OCI-LY3 (cell line): ENCODE data around the gene CMIP.

Experiments
- H2AFZ ChIP-seq: fragments of 200-600, 300-600 bp; shearing (Covaris generic); 2 replicates; pipeline ENCODE4 v1.6.0; 2014; ENCODE audit warnings: antibody characterized with exemption, low read depth, low read length
- H3K27ac ChIP-seq: fragments of 200-600, 300-600 bp; sonication (generic); 2 replicates; pipeline ENCODE4 v1.5.1; 2014; ENCODE audit warnings: mild to moderate bottlenecking, low read length, moderate library complexity, mixed read lengths
- H3K27me3 ChIP-seq: fragments of 200-600, 300-600 bp; sonication (generic); 2 replicates; pipeline ENCODE4 v1.6.1; 2014; ENCODE audit warnings: low read depth, low read length, mixed read lengths
- H3K36me3 ChIP-seq: fragments of 200-600, 300-600 bp; sonication (generic); replicated peaks from 2 replicates; pipeline ENCODE3; 2014; ENCODE audit warnings: low read depth, low read length, mixed read lengths
- H3K4me1 ChIP-seq: fragments of 300-600, 200-600 bp; sonication (generic); 2 replicates; pipeline ENCODE4 v1.6.1; 2014; ENCODE audit warnings: low read length, mixed read lengths
- H3K4me2 ChIP-seq: fragments of 200-600, 300-600 bp; sonication (generic); 2 replicates; pipeline ENCODE4 v1.6.1; 2014; ENCODE audit warnings: low read length, mixed read lengths
- H3K4me3 ChIP-seq: fragments of 300-600, 200-600 bp; sonication (generic); 2 replicates; pipeline ENCODE4 v1.5.1; 2014; ENCODE audit warnings: antibody characterized with exemption, mild to moderate bottlenecking, low read length, moderate library complexity
- H3K79me2 ChIP-seq: fragments of 300-600, 200-600 bp; shearing (Covaris generic); 2 replicates; pipeline ENCODE4 v1.6.1; 2014; ENCODE audit warnings: mild to moderate bottlenecking, low read length, mixed read lengths
- H3K9ac ChIP-seq: fragments of 300-600, 200-600 bp; shearing (Covaris generic); 2 replicates; pipeline ENCODE4 v1.6.0; 2014; ENCODE audit warnings: mild to moderate bottlenecking, low read length, moderate library complexity
- H3K9me3 ChIP-seq: fragments of 200-600, 300-600 bp; shearing (Covaris generic); 2 replicates; pipeline ENCODE4 v1.6.1; 2014; ENCODE audit warnings: low read length, mixed read lengths; ENCODE audit not compliant: insufficient read depth
- H4K20me1 ChIP-seq: fragments of 200-600, 300-600 bp; sonication (generic); 2 replicates; pipeline ENCODE4 v1.6.1; 2016; ENCODE audit warnings: low read length, mixed read lengths; ENCODE audit not compliant: insufficient read depth
- EZH2phosphoT487 ChIP-seq: fragments of 200-600 bp; shearing (Covaris generic); IDR thresholded peaks from 2 replicates; pipeline ENCODE4 v1.6.1; 2018; ENCODE audit warnings: antibody characterized with exemption, mixed run types, low read depth
- TF ChIP-seq, protein P1 (sequence below): fragments of 200-600, 300-600 bp; sonication (generic); IDR thresholded peaks from 2 replicates; pipeline ENCODE4 v1.5.1; 2014; ENCODE audit warnings: antibody characterized with exemption, low read length, low read depth

Gene CMIP

DNA sequence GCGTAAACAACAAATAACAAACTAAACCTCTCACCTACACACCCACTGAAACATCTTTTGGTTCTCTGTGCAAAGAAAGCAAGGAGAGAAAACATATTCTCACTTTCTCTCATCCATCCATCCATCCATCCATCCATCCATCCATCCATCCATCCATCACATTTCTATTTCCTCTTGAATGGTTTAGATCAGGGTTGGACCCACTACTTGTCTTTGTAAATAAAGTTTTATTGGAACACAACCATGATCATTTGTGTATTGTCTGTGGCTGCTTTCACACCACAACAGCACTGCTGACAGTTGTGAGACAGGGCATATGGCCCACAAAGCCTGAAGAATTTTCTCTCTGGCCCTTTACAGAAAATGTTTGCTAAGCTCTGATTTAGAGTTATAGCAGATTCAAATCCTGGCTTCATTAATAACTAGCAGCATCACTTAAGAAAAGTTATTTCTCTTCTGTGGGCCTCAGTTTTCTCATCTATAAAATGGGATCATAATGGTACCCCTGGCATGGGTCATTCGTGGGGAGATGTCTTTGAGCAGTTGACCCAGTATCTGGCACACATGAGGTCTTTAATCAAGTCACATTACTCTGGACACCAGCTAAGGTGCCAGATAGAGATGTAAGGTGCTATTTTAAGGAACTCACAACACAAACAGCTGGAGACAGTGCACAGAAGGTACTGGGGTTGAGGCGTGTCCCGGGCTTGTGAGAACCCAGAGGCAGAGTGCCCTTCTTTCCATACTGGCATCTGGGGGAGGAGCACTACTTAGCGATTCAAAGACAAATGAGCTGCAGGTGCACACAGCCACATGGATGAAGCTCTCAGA is 146.3 kb downstream of the CMIP start:
- Histone ChIP-seq H3K36me3 (no peaks in the 10 kb centered on the region), H3K27ac (no peak overlapping the region), H3K9me3 (no peaks in the 10 kb centered on the region), H3K79me2 (peaks cover 17% of the 10 kb centered on the region), H3K4me3 (no peak overlapping the region), H3K9ac (no peak overlapping the region), H4K20me1 (peaks cover 69% of the 10 kb centered on the region), H3K4me1 (no peaks in the 10 kb centered on the region), H3K27me3 (no peaks in the 10 kb centered on the region), H2AFZ (no peak overlapping the region), H3K4me2 (no peak overlapping the region)
- TF ChIP-seq EZH2phosphoT487, result no peak
- TF ChIP-seq, protein P1, sequence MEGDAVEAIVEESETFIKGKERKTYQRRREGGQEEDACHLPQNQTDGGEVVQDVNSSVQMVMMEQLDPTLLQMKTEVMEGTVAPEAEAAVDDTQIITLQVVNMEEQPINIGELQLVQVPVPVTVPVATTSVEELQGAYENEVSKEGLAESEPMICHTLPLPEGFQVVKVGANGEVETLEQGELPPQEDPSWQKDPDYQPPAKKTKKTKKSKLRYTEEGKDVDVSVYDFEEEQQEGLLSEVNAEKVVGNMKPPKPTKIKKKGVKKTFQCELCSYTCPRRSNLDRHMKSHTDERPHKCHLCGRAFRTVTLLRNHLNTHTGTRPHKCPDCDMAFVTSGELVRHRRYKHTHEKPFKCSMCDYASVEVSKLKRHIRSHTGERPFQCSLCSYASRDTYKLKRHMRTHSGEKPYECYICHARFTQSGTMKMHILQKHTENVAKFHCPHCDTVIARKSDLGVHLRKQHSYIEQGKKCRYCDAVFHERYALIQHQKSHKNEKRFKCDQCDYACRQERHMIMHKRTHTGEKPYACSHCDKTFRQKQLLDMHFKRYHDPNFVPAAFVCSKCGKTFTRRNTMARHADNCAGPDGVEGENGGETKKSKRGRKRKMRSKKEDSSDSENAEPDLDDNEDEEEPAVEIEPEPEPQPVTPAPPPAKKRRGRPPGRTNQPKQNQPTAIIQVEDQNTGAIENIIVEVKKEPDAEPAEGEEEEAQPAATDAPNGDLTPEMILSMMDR, result no peak

GRCh38 chr16:81591545-81591870 is 146.9 kb downstream of the CMIP start:
- Histone ChIP-seq H4K20me1 (peaks cover 65% of the 10 kb centered on the region), H3K4me3 (no peak overlapping the region), H3K27ac (no peak overlapping the region), H3K79me2 (peaks cover 19% of the 10 kb centered on the region), H3K9me3 (no peaks in the 10 kb centered on the region), H3K9ac (no peak overlapping the region), H3K36me3 (no peaks in the 10 kb centered on the region), H2AFZ (no peak overlapping the region), H3K4me2 (no peak overlapping the region), H3K27me3 (no peaks in the 10 kb centered on the region), H3K4me1 (no peaks in the 10 kb centered on the region)
- TF ChIP-seq, protein P1, result no peak
- TF ChIP-seq EZH2phosphoT487, result no peak

DNA sequence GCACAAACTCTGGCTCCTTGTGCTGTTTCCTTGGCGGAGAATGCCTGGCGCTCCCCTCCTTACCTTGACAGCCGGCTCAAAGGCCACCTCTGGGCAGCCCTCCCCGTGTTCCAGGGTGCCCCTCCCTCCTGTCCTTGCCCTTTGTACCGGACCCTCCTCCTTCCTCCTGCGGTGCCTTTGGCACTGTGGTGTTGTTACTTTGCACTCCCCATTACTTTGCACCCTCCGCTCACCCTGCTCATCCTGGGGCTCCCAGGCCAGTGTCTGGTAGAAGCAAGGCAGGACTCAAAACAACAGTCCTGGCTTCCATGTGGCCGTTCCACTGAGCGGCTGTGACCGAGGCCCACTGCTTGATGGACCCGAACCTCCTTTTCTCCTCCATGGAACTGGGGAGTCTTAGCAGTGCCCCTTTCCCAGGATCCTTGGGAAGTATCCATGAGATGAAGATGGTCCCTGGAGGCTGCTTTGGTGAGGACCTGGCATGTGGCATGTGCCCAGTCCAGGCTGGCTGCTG is 147.8 kb downstream of the CMIP start:
- Histone ChIP-seq H3K79me2 (peaks cover 26% of the 10 kb centered on the region), H4K20me1 (peaks cover 66% of the 10 kb centered on the region)

DNA sequence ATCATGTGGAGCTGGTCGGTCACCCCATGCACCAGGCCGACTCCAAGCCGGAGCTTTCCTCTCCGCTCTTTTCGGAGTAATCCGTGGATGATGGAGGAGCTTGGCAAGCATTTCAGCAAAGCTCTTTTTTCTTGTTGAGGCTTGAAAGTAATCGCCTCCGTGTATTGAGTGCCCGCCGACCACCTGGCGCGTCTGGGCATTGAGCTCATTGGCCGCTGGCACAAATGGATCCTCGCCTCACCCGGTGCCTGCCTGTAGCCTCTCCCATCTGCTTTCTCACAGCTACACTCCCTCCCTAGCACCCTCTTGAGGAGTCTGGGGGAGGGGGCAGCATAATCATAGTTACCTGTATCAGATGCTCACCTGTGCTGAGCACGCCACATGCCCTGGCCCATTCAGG is 148.9 kb downstream of the CMIP start:
- Histone ChIP-seq H3K4me2 (no peak overlapping the region), H3K9ac (no peak overlapping the region), H3K4me1 (no peaks in the 10 kb centered on the region), H3K4me3 (no peak overlapping the region), H4K20me1 (peaks cover 62% of the 10 kb centered on the region), H3K9me3 (no peaks in the 10 kb centered on the region), H3K27me3 (no peaks in the 10 kb centered on the region), H3K79me2 (peaks cover 23% of the 10 kb centered on the region), H3K27ac (no peak overlapping the region), H3K36me3 (no peaks in the 10 kb centered on the region), H2AFZ (no peak overlapping the region)
- no peak for TF ChIP-seq EZH2phosphoT487
- TF ChIP-seq, protein P1, result no peak

More for the DNA sequence above, 147.8 kb downstream of the CMIP start:
- H3K9ac ChIP-seq, result no peak overlapping the region
- H3K4me1 ChIP-seq, result no peaks in the 10 kb centered on the region
- TF ChIP-seq, protein P1, result no peak
- TF ChIP-seq EZH2phosphoT487, result no peak
- no peaks in the 10 kb centered on the region for H3K27me3 ChIP-seq
- no peak overlapping the region for H3K4me2 ChIP-seq
- no peaks in the 10 kb centered on the region for H3K9me3 ChIP-seq
- no peak overlapping the region for H2AFZ ChIP-seq
- H3K4me3 ChIP-seq, result no peak overlapping the region
- H3K36me3 ChIP-seq, result no peaks in the 10 kb centered on the region
- no peak overlapping the region for H3K27ac ChIP-seq
